GM21737 (cell line): ENCODE results near the gene RAPGEF6.
A peak's percentile ranks its signal among the peaks of the same experiment; 100 is the strongest.
"Not testable (repeated sequence)": the region's sequence is repeated elsewhere in the genome, so short reads cannot be mapped to it uniquely, and the experiment has no call there.

Experiments
- ATAC-seq: cut with Tn5 transposase; IDR thresholded peaks from one replicate; pipeline ENCODE4 v1.9.1; 2021; ENCODE audit warnings: mild to moderate bottlenecking, moderate library complexity; ENCODE audit not compliant: unreplicated experiment

RAPGEF6 gene

DNA sequence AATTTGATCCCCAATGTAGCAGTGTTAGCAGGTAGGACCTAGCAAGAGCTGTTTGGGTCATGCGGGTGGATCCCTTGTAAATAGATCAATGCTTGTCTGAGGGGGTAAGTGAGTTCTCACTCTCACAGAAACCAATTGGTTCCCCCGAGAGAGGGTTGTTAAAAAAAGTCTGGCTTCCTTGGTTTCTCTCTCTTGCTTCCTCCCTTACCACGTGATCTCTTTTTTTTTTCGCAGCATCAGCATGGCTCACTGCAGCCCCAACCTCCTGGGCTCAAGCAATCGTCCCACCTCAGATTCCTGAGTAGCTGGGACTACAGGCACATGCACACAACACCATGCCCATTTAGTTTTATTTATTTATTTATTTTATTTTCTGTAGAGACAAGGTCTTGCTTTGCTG lies 26.4 kb downstream of the RAPGEF6 start:
- ATAC-seq, result no peak

DNA sequence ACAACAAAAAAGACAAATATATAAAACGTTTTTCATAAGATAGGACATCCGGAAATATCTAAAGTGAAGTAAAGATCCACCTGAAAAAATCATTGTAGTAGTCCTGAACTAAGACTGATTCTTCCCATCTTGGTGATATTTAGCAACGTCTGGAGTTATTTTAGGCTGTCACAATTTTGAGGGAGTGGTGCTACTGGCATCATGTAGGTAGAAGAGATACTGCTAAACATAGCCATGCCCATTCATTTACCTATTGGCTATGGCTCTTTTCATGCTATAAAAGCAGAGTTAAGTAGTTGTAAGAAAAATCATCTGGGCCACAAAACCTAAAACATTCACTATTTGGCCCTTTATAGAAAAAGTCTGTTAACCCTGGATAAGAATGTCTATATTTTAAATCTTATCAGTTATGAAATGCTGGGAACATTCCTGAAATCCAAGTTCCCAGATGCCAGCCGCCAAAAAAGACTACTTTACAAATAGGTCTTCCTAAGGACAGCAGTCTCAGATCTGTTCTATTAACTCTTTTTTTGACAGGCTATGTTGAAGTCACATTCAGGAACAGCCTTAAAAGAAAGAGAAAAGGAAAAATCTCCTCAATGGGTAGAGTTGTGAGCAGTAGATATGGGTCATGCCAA lies 27.0 kb downstream of the RAPGEF6 start:
- ATAC-seq, result no peak

DNA sequence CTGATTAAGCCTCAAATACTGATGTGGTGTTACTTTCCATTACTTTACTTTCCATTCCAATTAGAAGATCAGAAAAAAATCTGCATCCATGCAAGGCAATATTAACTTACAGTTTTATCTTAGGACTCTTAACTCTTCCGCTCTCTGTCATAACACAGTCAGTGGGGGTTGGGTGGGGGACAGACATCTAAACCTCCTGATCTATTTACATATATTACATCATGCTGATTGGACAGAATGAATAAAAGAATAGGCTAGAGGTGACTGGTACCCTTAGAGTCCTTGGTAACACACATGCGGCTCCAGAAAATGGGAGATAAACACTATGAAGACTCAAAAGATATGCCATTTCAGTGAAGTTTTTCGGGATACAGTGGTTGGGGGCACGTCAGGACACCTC lies 27.6 kb downstream of the RAPGEF6 start:
- ATAC-seq, result no peak

DNA sequence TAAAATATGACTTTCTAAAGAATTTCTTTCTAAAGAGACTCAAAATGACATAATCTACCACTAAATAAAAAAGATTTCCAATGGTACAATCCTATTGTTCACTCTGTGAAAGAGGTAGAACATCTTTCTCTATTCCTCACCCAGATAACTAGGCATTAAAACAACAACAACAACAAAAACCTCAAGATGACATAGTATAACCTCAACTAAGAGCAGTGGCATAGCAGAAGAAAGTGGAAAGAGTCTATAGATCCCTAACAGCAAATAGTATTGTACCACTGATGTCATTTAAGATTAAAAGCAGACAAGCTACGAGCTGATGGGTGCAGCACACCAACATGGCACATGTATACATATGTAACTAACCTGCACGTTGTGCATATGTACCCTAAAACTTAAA lies 29.9 kb downstream of the RAPGEF6 start:
- no peak for ATAC-seq

DNA sequence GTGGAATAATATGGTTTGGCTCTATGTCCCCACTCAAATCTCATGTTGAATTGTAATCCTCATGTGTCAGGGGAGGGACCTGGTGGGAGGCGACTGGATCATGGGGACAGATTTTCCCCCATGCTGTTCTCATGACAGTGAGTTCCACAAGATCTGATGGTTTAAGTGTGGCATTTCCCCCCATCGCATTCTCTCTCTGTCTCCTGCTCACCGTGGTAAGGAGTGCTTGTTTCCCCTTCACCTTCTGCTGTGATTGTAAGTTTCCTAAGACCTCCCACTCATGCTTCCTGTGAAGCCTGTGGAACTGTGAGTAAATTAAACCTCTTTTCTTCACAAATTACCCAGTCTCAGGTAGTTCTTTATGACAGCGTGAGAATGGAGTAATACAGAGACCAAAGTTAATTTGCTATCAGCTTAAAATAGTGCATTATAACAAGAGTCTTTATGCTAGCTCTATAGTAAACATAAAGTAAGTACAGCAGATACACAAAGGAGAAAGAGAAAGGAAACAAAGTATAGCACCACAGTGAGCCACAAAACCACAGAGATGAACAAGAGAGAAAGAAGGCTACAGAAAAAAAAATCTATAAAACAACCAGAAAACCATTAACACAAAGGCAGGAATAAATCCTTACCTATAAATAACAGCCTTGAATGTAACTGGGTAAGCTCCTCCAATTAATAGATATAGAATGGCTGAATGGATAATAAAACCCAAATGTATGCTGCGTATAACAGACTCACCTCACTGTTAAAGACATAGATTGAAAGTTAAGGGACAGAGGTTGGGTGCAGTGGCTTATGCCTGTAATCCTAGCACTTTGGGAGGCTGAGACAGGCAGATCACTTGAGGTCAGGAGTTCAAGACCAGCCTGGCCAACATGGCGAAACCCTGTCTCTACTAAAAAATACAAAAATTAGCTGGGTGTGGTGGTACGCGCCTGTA lies 39.7 kb downstream of the RAPGEF6 start:
- peak; percentile 81 for ATAC-seq

DNA sequence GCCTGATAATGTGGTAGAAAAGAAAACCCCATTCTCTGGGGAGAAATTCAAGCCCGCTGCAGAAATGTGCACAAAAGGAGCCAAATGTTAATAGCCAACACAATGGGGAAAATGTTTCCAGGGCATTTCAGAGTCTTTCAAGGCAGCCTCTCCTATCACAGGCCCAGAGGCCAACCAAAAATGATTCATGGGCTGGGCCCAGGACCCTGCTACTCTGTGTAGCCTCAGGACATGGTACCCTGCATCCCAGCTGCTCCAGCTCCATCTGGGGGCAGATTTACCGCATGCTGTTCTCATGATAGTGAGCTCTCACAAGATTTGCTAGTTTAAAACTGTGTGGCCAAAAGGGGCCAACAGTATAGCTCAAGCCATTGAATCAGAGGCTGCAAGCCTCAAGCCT lies 41.1 kb downstream of the RAPGEF6 start:
- ATAC-seq, result no peak

DNA sequence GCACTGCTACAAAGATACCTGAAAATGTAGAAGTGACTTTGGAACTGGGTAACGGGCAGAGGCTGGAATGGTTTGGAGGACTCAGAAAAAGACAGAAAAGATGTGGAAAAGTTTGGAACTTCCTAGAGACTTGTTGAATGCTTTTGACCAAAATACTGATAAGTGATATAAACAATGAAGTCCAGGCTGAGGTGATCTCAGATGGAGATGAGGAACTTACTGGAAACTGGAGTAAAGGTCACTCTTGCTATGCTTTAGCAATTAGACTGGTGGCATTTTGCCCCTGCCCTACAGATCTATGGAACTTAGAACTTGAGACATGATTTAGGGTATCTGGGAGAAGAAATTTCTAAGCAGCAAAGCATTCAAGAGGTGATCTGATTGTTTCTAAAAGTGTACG lies 41.6 kb downstream of the RAPGEF6 start:
- ATAC-seq, result not testable (repeated sequence)

DNA sequence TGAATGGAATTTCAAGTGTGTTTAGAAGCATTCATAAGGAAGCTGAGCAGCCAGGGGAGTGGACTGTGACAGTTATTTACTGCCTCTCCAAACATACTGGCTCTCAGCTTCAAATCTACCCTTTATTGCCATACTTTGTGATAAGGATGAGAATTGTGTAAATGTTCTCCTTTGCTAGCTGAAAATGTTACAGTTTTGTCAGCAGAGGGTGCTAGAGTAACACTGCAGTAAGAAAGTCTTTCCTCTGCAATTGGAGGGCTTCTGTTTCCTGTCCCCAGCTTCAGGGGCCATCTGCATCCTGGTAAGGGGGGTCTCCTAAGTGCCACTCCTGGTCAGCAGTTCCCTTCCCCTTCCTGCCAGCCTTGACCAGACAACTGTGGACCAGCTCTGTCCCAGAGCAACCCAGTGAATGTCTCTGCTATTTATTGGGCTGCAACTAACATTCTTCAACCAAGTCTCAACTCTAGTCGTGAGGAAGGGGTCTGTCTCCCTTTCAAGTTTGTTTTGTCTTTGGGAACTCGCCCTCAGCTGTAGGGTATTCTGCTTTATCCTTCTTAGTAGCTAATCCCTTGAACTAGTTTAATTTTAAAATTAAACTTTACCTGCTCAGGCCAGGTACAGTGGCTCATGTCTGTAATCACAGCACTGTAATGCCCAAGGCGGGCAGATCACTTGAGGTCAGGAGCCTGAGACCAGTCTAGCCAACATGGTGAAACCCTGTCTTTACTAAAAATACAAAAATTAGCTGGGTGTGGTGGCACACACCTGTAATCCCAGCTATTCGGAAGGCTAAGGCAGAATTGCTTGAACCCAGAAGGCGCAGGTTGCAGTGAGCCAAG lies 45.3 kb downstream of the RAPGEF6 start:
- ATAC-seq, result no peak

DNA sequence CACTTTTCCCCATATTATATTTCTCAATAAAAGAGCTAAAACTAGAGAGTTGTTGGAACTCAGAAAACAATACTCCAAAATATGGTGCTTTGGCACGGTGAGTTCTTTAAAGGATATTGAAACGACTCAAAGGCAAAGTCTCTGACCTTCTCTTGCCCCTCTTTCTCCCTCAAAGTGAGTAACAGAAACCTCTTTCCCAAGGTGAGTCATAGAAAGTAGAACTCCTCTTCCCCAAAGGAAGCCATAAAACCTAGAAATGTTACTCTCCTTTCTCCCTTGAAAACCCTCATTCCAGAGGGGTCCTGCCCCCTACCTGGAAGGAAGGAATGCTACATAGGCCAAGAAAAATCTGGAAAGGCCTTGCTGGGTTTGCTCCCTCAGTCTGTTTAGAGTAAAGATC lies 47.5 kb downstream of the RAPGEF6 start:
- ATAC-seq, result no peak

DNA sequence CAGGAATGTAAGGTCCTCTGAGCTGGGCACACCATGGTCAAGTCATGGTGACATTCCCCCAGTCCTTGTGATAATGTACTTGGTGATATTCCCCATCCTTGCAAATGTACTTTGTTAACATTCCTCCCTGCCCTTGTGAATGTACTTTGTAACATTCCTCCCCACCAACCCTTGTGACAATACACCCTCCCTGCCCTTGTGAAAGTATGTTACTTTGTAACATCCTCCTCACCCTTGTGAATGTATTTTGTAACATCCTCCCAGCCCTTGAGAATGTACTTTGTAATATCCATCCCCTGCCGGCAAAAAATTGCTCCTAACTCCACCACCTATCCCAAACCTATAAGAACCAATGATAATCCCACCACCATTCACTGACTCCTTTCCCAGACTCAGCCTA lies 53.3 kb downstream of the RAPGEF6 start:
- no peak for ATAC-seq

DNA sequence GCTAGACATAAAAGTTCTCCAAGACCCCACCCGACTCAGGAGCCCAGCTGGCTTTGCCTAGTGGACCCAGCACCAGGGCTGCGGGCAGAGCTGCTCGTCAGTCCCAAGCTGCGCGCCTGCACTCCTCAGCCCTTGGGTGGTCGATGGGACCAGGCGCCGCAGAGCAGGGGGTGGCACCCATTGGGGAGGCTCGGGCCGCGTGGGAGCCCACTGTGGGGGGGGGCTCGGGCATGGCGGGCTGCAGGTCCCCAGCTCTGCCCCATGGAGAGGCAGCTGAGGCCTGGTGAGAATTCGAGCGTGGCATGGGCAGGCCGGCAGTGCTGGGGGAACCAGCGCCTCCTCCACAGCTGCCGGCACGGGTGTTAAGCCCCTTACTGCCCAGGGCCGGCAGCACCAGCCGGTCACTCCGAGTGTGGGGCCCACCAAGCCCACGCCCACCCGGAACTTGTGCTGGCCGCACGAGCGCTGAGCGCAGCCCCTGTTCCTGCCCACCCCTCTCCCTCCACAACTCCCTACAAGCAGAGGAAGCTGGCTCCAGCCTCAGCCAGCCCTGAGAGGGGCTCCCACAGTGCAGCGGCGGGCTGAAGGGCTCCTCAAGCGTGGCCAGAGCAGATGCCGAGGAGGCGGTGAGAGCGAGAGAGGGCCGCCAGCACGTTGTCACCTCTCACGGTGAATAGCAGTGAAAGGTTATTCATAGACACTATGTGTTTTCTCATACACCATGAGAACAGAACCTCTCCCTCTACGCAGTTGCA lies 54.9 kb downstream of the RAPGEF6 start:
- no peak for ATAC-seq

DNA sequence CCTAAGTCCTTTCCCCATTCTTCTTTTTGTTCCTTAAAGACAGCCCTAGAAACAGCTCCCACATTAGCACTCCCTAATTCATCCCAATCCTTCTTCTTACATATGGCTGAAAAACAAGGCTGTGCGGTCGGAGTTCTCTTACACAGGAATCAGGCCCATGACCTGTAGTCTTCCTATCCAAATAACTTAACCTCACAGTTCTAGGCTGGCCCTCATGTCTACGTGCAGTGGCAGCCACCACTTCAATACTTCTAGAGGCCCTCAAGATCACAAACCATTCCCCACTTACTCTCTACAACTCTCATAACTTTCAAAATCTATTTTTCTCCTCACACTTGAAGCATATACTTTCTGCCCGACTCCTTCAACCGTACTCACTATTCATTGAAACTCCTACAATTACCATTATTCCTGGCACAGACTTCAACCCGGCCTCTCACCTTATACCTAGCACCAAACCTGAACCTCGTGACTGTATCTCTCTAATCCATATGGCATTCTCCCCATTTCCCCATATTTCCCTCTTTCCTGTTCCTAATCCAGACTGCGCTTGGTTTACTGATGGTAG lies 59.3 kb downstream of the RAPGEF6 start:
- no peak for ATAC-seq

DNA sequence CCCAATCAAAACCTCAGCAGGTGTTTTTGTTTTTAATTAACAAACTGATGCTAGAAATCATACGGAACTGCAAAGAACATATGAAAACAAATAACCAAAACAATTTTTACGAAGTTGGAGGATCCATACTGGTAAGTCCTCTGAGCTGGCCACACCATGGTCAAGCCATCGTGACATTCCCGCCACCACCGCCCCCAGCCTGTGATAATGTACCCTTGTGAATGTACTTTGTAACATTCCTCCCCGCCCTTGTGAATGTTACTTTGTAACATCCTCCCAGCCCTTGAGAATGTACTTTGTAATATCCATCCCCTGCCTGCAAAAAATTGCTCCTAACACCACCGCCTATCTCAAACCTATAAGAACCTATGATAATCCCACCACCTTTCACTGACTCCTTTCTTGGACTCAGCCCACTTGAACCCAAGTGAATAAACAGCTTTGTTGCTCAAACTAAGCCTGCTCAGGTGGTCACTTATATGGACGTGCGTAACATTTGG lies 63.3 kb downstream of the RAPGEF6 start:
- ATAC-seq, result no peak

DNA sequence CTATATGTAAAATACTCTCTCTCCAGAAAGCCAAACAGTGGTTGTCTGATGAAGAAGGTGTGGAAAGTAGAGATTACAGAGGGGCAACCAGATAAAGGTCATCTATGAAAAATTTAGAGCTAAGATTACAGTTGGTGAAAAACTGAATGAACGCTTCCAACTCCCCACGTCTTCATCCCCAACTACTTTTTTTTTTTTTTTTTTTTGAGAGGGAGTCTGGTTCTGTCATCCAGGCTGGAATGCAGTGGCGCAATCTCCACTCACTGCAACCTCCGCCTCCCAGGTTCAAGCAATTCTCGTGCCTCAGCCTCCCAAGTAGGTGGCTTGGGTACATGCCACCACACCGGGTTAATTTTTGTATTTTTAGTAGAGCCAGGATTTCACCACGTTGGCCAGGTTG lies 64.3 kb downstream of the RAPGEF6 start:
- ATAC-seq, result no peak

DNA sequence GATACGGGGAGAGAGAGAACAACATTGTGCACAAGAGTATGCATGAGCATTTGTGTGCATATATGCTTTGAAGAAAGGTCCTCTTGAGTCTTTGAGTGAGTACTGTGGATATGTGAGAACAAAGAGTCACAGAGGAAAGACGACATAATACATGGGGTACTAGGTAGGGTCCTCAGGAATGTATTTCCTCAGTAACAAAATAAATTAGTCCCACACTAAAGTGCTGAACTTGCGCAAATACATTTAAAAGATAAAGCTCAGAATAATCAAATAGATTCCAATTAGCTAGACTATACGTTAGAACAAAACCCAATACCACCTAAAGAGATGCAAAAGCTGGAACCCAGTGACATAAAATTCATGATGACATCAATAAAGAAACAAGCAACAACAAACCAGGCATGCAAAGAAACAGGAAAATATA lies 70.8 kb downstream of the RAPGEF6 start:
- ATAC-seq, result no peak

DNA sequence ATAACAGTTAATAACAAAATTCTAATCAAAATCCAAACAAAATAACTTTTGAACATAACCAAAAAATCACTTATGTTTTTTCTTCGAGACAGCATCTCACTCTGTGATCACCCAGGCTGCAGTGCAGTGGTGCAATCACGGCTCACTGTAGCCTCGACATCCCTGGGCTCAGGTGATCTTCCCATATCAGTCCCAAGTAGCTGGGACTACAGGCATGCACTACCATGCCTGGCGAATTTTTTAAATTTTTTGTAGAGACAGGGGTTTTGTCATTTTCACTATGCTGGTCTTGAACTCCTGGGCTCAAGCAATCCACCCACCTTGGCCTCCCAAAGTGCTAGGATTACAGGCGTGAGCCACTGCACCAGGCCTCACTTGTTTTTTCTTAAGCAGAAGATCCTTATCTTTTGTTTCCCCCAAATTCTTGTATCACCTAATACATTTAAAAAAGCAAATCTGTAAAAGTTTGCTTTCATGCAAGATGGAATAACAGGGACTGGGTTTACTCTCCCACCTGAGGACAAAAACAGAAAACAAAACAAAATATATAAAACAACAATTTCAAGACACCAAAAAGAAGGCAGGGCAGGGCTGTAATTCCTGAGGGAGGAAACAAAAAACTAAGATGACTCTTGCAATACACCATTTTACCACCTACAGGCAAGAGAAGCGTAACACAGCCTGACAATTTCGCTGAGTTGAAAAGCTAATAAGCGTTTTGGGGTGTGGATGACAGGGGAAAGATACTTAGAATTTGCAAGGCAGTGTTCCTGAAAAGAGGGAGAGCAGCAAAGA lies 71.4 kb downstream of the RAPGEF6 start:
- no peak for ATAC-seq

DNA sequence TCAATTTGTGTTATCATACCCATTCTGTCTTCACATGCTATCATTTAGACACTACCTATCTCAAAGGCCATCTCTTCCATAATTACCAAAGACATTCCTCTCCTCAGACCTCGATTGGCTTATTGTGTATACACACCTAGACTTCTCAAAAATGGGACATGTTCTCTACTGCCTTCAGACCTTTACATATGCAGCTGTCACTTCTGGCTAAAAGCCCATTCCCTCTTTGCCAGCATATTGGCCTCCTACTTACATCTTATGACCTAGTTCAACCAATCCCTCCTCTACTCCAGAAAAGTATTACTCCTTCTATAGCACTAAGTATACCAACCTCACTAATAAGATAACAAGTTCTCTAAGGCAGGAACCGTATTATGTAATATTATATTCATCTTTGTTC lies 84.4 kb downstream of the RAPGEF6 start:
- ATAC-seq, result no peak

DNA sequence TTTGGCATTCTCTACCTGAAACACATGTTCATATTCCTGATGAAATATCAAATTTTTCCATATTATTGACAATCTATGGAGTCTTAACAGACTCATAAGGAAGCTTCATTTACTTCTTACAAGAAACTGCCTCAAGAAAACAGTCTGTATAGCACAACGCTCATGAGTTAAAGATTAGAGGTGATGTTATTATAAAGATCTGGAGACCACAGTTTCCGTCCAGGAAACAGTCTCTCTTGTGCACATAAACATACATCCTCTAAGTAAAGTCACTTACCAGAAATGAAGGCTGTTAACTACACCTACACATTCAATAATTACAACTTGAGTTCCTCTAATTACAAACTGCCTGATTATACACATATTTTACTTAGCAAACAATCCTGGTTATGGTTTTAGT lies 86.9 kb downstream of the RAPGEF6 start:
- ATAC-seq, result no peak

DNA sequence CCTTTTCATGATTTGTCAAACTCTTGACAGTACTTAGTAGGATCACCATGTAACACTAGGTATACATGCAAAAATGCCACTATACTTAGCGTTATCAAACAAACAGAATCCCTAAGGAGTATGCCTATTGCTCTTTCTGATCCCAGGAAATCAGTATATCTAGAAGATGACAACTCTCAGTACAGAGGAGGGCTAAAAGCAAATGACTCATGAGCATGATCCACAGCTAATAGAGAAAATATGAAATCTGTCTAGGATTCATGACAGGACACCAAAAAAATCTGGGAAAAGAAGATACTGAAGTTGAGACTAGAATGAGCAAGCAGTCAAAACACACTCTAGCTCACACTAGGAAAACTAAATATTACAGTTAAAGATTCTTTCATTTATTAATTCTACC lies 89.2 kb downstream of the RAPGEF6 start:
- ATAC-seq, result no peak
